COLO829 (cell line): ENCODE data around the gene KRT4.
"Not testable (repeated sequence)": the region's sequence is repeated elsewhere in the genome, so short reads cannot be mapped to it uniquely, and the experiment has no call there.

Source experiments
- DNase-seq: peaks from one replicate; pipeline ENCODE4 v3.0.0; 2012; ENCODE audit warnings: low spot score

KRT4 gene

DNA sequence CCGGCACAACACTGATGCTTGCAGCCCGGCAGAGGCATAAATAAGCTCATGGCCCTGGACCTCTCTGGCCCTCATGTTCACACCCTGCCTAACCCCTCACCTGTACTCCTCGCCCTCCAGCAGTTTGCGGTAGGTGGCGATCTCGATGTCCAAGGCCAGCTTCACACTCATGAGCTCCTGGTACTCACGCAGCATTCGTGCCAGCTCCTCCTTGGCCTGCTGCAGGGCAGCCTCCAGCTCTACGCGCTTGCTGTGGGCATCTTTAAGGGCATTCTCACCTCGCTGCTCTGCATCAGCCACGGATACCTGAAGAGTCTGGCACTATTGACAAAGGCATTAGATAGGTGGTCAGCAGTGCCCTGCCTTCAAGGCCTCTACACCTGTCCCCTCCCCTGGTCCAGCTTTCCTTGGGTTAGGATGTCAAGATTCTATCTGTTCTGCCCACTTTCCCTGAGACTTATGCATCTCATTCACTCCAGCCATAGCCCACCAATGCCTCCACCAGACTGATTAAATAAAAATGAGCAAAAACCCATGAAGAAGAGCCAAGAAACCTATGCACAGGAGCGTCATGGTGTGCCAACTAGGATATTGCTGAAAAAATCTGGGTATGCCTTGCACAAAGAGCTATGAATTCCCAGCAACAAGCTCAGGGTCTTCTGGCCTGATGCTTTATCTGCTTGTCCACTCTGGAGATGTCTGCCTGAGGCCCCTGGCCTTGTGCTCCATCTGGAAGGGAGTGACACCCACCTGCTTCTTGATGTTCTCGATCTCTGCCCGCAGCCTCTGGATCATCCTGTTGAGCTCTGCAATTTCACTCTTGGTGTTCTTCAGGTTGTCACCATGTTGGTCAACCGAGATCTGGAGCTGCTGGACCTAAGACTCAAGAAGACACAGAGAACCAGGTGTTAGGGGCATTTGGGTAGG, 6.1 kb downstream of the KRT4 start:
- no peak for DNase-seq

DNA sequence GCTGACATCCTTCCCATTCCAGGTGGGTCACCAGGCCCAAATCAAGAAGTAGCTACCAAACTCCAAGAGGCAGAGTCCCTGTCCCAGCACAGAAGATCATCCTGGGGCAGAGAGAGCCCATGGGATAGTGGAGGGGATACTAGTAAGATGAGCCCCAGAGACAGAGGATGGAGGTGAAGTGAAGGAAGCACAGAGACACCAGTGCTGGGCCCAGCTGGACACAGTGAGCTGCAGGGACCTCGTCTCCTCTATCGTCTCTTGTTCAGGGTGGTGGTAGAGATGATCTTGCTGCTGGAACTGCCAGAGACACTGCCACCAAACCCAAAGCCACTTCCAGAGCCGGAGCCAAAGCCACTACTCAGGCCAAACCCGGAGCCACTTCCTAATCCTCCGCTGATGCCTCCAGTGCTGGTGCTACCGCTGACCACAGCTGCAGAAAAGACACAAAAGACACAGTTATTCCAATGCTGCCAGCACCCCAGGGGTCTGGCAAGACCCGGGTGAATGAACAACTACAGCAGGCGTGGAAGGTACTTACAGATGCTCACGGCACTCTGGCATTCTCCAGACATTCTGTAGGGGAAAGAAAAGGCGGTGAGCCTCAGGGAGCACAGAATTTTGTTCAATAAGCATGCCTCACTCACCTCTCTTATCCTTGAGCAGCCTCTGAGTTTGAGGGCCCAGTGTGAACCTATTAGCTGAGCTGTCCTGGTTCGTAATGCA, 6.9 kb downstream of the KRT4 start:
- DNase-seq: no peak

DNA sequence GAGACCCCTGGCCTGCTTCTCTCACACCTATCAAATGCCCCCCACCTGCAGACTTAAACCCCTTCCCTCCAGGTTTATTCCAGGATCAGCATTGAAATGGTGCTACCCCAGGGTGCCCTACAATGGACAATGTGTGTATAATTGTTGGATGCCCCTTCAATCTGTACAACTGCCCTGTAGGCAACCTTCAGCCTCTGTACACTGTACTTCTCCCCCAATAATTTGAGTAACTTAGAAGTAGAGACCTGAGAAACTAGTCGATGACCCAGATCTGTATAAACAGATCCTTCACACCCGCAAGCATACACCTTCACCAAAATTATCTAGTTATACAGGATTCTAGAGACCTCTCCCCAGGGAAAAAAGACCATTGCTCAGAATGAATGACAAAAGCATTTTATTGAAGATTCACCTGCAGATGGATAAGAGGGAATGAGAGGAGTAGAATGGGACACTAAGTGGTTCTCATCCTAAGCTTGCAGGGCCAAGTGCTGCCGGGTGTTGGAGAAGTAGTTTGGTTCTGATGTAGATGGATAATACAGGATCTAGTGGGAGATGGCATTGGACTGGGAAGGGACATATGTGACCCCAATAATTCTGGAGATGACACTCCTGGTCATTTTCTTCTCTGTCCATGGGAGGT, 7.6 kb downstream of the KRT4 start:
- no peak for DNase-seq

DNA sequence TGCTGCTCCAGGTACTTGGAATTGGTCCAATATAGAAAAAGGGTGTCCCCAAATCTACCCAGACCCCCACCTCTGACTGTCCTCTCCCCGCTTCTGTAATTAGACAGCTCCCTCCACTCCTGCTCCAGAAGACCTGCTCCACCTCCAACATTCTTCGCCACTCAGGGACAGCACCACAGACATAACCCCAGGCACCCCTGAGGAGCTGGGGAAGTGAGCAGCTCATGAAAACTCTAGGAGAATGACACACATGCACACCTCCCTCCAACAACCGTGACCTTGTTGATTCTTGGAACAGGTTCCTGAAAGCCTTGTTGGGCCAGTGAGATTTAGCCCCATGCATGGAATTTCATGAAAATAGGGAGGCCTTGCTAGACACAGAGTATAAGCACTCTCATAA, 8.2 kb downstream of the KRT4 start:
- DNase-seq: no peak

DNA sequence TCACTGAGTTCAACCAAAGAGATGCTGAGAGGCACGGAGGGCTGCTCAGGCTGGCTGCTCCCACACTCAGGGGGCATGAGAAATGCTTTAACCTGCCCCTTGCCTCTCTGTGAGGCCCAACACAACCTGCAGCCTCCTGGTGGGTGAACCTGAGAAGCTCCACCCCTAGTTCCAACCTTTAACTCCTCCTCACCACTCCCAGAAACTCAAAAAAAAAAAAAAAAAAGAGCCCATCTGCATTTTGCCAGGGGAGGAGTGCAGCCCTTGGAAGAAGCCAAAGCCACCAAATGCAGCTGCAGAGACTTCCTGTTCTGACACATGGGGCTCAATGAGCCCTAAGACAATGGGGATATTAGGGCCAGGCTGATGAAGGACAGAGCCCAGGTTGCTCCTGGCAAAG, 8.9 kb downstream of the KRT4 start:
- no peak for DNase-seq

- DNase-seq: no peak
Observed at GRCh38 chr12:52802442-52802841, 11.5 kb downstream of the KRT4 start.

DNA sequence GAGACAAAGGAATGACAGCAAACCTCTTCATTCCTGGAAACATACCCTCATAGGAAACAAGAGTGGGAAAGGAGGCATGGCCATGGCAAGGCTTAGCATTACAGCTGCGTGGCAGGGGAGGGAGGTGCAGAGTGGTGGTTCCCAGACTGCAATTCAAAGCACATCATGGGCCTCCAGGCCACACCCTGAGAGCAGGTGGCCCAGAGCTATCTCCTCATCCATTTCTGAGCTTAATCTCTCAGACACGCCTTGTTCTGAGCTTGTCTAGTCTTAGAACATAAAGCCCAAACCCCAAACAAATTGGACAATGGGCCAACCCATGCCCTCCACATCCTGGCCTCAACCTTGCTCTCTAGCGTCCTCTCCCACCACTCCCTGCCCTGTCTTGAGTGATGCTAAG, 12.1 kb downstream of the KRT4 start:
- DNase-seq: no peak

GRCh38 chr12:52800259-52800917, 13.5 kb downstream of the KRT4 start:
- no peak for DNase-seq

- no peak for DNase-seq
Observed at GRCh38 chr12:52799505-52800211, 14.3 kb downstream of the KRT4 start.

GRCh38 chr12:52798671-52799504, 15.0 kb downstream of the KRT4 start:
- DNase-seq: no peak

- DNase-seq: no peak
Observed at GRCh38 chr12:52798003-52798670, 15.8 kb downstream of the KRT4 start.

GRCh38 chr12:52797529-52797894, 16.4 kb downstream of the KRT4 start:
- DNase-seq: no peak

DNA sequence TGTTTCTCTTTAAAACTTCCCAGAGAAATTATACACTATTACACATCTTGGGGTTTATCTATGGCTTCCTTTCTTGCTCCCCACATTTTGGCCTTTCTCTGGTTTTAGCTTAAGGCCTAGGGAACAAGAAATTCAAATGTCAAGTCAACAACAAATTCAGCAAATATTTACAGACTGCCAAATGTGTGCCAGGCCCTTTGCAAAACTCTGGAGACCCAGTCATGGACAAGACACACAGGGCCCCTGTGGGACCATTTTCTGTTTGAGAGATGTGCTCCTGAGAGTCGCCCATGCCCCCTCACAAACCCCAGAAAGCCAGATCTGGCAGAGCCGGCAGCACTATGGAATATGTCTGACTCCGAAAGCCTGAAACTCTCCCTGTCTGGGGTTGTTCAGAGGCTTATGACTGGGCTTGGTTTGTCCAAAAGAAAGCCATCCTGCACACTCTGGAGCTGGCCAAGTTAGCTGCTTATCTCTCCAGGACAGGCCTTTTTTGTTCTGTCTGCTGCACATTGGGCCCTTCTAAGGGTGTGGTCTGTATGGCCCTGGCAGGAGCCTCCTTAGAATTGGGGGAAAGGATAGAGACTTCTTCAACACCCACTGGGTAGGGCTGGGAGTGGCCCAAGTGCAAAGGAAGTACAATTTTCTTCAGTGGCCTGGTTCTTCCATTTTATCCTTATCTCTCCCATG, 16.9 kb downstream of the KRT4 start:
- DNase-seq: no peak

GRCh38 chr12:52796429-52796794, 17.5 kb downstream of the KRT4 start:
- DNase-seq: no peak

DNA sequence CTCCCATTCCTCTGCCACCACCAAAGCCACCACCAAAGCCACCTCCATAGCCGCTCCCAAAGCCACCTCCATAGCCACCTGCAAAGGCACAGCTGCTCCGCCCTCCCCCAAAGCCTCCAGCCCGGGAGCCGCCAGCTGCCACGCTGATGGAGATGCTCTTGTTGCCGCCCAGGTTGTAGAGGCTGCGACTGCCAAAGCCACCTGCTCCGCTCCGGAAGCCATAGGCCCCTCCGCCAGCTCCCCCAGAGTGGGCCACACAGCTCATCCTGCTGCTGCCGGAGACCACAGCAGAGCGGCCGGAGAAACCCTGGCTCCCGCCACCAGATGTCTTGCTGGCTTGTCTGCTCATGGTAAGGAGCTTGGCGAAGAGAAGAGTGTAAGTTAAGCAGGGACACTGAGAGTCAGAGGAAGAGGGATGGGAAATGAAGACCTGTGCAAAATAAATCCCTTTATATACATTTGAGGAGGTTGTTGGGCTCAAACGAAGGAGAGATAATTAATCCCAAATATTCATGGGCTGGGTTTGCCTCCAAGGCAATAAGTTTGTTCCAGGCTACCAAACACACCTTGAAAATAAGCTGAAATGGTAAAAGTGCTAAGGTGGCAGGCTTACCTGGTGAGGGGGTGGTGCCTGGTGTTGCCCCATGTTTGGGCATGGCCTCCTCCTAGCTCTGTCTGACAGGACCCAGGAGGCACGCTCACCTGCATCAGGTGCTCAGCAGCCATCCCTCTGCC, 18.1 kb downstream of the KRT4 start, which contains the start of gene KRT3:
TSS of gene KRT3 (minus strand) at position 424 of the 735 bp plus-strand sequence. CDS start at position 349, 75 bp downstream.
- DNase-seq: no peak

DNA sequence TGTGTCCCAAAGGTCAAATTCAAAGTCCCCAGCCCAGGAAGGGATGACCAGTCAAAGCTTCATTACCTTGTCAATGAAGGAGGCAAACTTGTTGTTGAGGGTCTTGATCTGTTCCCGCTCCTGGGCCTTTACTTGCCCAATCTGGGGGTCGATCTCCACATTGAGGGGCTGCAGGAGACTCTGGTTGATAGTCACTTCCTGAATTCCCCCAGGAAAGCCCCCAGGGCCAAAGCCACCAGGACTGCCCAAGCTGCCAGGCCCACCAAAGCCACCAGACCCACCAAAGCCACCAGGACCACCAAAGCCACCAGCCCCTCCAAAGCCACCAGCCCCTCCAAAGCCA, 18.6 kb downstream of the KRT4 start:
- DNase-seq: not testable (repeated sequence)

- no peak for DNase-seq
Observed at GRCh38 chr12:52794479-52795331, 19.2 kb downstream of the KRT4 start.
